ENCODE measurements around the gene FGD1. TPM values are rescaled to one million over a fixed set of nuclear protein-coding genes. Genes with fewer than 3 reads are reported as not detected.
A peak's percentile ranks its signal among the peaks of the same experiment; 100 is the strongest.

FGD1 gene
- total and polyA plus RNA-seq, 2 of the 13 experiments (the other 11 are each of a cell fraction or from before 2014, with no cell fraction given): 0.36 to 0.62 TPM

DNA sequence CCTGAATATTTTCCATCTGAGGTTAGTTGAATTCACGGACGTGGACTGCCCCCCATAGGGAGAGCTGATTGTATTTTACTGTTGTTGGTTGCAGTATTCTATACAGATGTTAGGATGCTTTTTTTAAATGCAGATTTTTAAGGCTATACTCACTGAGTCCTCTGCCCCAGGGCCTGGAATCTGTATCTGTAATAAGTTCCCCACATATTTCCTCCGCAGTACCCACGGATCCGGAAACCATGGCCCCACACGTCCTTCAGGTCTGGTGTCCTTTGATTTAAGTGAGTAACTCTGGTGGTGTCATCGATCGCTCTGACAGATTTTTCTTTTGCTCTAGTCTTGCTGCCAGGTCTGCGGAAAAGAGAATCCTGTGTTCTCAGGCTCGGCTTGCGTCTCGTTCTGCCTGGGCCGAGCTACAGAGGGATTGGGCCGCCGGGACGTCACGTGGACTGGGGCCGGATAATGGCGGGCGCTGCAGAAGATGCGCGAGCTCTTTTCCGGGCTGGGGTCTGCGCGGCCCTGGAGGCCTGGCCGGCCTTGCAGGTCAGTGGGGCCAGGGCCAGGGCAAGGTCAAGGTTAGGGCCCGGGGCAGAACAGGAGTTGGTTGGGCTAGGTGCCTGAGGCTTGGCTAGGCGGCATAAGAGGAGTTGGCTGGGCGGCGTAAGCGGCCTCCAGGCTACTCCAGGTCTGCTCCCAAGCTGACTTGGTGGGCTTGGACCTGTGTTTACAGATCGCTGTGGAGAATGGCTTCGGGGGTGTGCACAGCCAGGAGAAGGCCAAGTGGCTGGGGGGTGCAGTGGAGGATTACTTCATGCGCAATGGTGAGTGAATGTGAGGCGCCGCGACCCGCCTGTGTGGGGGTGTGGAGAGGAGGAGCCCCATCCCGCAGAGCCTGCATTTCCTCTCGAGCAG, 55.8 kb downstream of the FGD1 start, which contains the start of gene TSR2 (continued):
- no peak for TF ChIP-seq ZNF550 (CRISPR knock-in tag; IDR thresholded peaks at IDR 0.05; ENCODE audit: borderline replicate concordance)
- TF ChIP-seq ZNF317 (CRISPR knock-in tag; IDR thresholded peaks at IDR 0.05): 0 out of 2 replicates have a peak, but pooled peaks have one; percentile 19
- no peak for TF ChIP-seq ZNF530 (CRISPR knock-in tag; IDR thresholded peaks at IDR 0.05; ENCODE audit: low read depth)
- TF ChIP-seq GTF3A (CRISPR knock-in tag; conservative IDR thresholded peaks at IDR 0.05): no peak
- TF ChIP-seq, protein P1, sequence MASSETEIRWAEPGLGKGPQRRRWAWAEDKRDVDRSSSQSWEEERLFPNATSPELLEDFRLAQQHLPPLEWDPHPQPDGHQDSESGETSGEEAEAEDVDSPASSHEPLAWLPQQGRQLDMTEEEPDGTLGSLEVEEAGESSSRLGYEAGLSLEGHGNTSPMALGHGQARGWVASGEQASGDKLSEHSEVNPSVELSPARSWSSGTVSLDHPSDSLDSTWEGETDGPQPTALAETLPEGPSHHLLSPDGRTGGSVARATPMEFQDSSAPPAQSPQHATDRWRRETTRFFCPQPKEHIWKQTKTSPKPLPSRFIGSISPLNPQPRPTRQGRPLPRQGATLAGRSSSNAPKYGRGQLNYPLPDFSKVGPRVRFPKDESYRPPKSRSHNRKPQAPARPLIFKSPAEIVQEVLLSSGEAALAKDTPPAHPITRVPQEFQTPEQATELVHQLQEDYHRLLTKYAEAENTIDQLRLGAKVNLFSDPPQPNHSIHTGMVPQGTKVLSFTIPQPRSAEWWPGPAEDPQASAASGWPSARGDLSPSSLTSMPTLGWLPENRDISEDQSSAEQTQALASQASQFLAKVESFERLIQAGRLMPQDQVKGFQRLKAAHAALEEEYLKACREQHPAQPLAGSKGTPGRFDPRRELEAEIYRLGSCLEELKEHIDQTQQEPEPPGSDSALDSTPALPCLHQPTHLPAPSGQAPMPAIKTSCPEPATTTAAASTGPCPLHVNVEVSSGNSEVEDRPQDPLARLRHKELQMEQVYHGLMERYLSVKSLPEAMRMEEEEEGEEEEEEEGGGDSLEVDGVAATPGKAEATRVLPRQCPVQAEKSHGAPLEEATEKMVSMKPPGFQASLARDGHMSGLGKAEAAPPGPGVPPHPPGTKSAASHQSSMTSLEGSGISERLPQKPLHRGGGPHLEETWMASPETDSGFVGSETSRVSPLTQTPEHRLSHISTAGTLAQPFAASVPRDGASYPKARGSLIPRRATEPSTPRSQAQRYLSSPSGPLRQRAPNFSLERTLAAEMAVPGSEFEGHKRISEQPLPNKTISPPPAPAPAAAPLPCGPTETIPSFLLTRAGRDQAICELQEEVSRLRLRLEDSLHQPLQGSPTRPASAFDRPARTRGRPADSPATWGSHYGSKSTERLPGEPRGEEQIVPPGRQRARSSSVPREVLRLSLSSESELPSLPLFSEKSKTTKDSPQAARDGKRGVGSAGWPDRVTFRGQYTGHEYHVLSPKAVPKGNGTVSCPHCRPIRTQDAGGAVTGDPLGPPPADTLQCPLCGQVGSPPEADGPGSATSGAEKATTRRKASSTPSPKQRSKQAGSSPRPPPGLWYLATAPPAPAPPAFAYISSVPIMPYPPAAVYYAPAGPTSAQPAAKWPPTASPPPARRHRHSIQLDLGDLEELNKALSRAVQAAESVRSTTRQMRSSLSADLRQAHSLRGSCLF (CRISPR knock-in tag; IDR thresholded peaks at IDR 0.05; ENCODE audit: borderline replicate concordance): no peak
- TF ChIP-seq ZNF891 (CRISPR knock-in tag; IDR thresholded peaks at IDR 0.05): no peak
- no peak for TF ChIP-seq MTF1 (CRISPR knock-in tag; IDR thresholded peaks at IDR 0.05)
- TF ChIP-seq AKAP8 (CRISPR knock-in tag; IDR thresholded peaks at IDR 0.05): no peak
- TF ChIP-seq PHF8 (CRISPR knock-in tag; IDR thresholded peaks at IDR 0.05): peak; percentile 91
- TF ChIP-seq EED (CRISPR knock-in tag; IDR thresholded peaks at IDR 0.05): no peak
- TF ChIP-seq ZNF569 (CRISPR knock-in tag; IDR thresholded peaks at IDR 0.05; ENCODE audit: borderline replicate concordance): no peak
- no peak for TF ChIP-seq ETS1 (CRISPR knock-in tag; IDR thresholded peaks at IDR 0.05)
- no peak for TF ChIP-seq ZBTB46 (CRISPR knock-in tag; IDR thresholded peaks at IDR 0.05; ENCODE audit: borderline replicate concordance)
- no peak for TF ChIP-seq MED8 (CRISPR knock-in tag; IDR thresholded peaks at IDR 0.05; ENCODE audit: insufficient replicate concordance)
- TF ChIP-seq ZNF333 (CRISPR knock-in tag; IDR thresholded peaks at IDR 0.05; ENCODE audit: borderline replicate concordance): no peak
- TF ChIP-seq ZNF570 (CRISPR knock-in tag; IDR thresholded peaks at IDR 0.05; ENCODE audit: borderline replicate concordance): no peak
- peak; percentile 58 for TF ChIP-seq POLR2AphosphoS5 (IDR thresholded peaks at IDR 0.05; ENCODE audit: low read depth, low read length)
- no peak for TF ChIP-seq EZH2 (conservative IDR thresholded peaks at IDR 0.05; ENCODE audit: low read depth, low read length)
- no peak for TF ChIP-seq ETV6 (CRISPR knock-in tag; conservative IDR thresholded peaks at IDR 0.05)

Data from HepG2 (cell line).